GM19324 (cell line): Measurements from ENCODE around the gene EPS15.
"Not testable (repeated sequence)": the region's sequence is repeated elsewhere in the genome, so short reads cannot be mapped to it uniquely, and the experiment has no call there.

Experiments
- ATAC-seq: cut with Tn5 transposase; IDR thresholded peaks from one replicate; pipeline ENCODE4 v1.9.1; 2021; ENCODE audit warnings: mild to moderate bottlenecking, moderate library complexity; ENCODE audit not compliant: unreplicated experiment, low FRiP score

EPS15 gene

GRCh38 chr1:51549016-51549619 is 30.1 kb upstream of the EPS15 start:
- ATAC-seq, result no peak

GRCh38 chr1:51543858-51544257 is 24.8 kb upstream of the EPS15 start:
- no peak for ATAC-seq

GRCh38 chr1:51542158-51542953 is 23.3 kb upstream of the EPS15 start:
- ATAC-seq, result no peak

- ATAC-seq, result no peak
Measured at GRCh38 chr1:51541313-51542050, 22.4 kb upstream of the EPS15 start.

GRCh38 chr1:51537568-51537967 is 18.5 kb upstream of the EPS15 start:
- no peak for ATAC-seq

GRCh38 chr1:51535006-51535592 is 16.0 kb upstream of the EPS15 start:
- ATAC-seq, result no peak

GRCh38 chr1:51534447-51534846 is 15.4 kb upstream of the EPS15 start:
- ATAC-seq, result no peak

GRCh38 chr1:51532853-51533252 is 13.8 kb upstream of the EPS15 start:
- ATAC-seq, result no peak

- ATAC-seq, result not testable (repeated sequence)
Measured at GRCh38 chr1:51530447-51530846, 11.4 kb upstream of the EPS15 start.

GRCh38 chr1:51527144-51527543 is 8.1 kb upstream of the EPS15 start:
- no peak for ATAC-seq

GRCh38 chr1:51526248-51526647 is 7.2 kb upstream of the EPS15 start:
- ATAC-seq, result no peak

GRCh38 chr1:51525295-51525694 is 6.2 kb upstream of the EPS15 start:
- ATAC-seq, result no peak

GRCh38 chr1:51524817-51525216 is 5.8 kb upstream of the EPS15 start:
- no peak for ATAC-seq

GRCh38 chr1:51523931-51524330 is 4.9 kb upstream of the EPS15 start:
- ATAC-seq, result no peak

GRCh38 chr1:51520700-51521248 is 1.7 kb upstream of the EPS15 start:
- ATAC-seq, result no peak

- no peak for ATAC-seq
Measured at GRCh38 chr1:51519865-51520699, 1.0 kb upstream of the EPS15 start.

GRCh38 chr1:51518586-51519047 is 449 bp downstream of the EPS15 start:
- peak; percentile 50 for ATAC-seq

GRCh38 chr1:51518033-51518585 is 957 bp downstream of the EPS15 start:
- peak; percentile 21 for ATAC-seq

GRCh38 chr1:51517361-51518032 is 1.6 kb downstream of the EPS15 start:
- ATAC-seq, result no peak
